Neuron (in vitro differentiated cells): ENCODE data around the gene ADAMTS20.
"Not testable (repeated sequence)": the region's sequence is repeated elsewhere in the genome, so short reads cannot be mapped to it uniquely, and the experiment has no call there.

ENCODE experiments used
- H2AFZ ChIP-seq: one replicate; pipeline ENCODE4 v1.6.1; 2013; ENCODE audit warnings: low read depth, mild to moderate bottlenecking, inconsistent platforms, low read length, moderate library complexity
- H3K27me3 ChIP-seq: one replicate; pipeline ENCODE4 v1.6.1; 2013; ENCODE audit warnings: low read length; ENCODE audit not compliant: insufficient read depth
- H3K36me3 ChIP-seq: one replicate; pipeline ENCODE4 v1.6.1; 2013; ENCODE audit warnings: low read length; ENCODE audit not compliant: insufficient read depth
- H3K4me1 ChIP-seq: one replicate; pipeline ENCODE4 v1.6.1; 2013; ENCODE audit warnings: low read length; ENCODE audit not compliant: insufficient read depth
- H3K4me3 ChIP-seq: 2 replicates; pipeline ENCODE4 v1.5.1; 2013; ENCODE audit warnings: mild to moderate bottlenecking, low read length, moderate library complexity
- H3K9me3 ChIP-seq: one replicate; pipeline ENCODE4 v1.6.1; 2013; ENCODE audit warnings: low read length

The ADAMTS20 gene

GRCh38 chr12:43556057-43556456, 4.1 kb upstream of the ADAMTS20 start:
- no peaks in the 10 kb centered on the region for H3K36me3 ChIP-seq
- H2AFZ ChIP-seq, result no peak overlapping the region
- H3K9me3 ChIP-seq, result no peaks in the 10 kb centered on the region
- H3K4me3 ChIP-seq, result no peak overlapping the region
- H3K4me1 ChIP-seq, result peaks cover 9% of the 10 kb centered on the region
- H3K27me3 ChIP-seq, result no peaks in the 10 kb centered on the region

- H2AFZ ChIP-seq, result peak overlapping the region; percentile 93
These were observed 578 bp downstream of the ADAMTS20 start for GRCh38 chr12:43551279-43551970.

GRCh38 chr12:43550831-43551271, 1.2 kb downstream of the ADAMTS20 start:
- Histone ChIP-seq H3K9me3 (no peaks in the 10 kb centered on the region), H2AFZ (peak overlapping the region; percentile 93), H3K27me3 (peaks cover 6% of the 10 kb centered on the region), H3K4me1 (peaks cover 17% of the 10 kb centered on the region), H3K4me3 (peak overlapping the region; percentile 80), H3K36me3 (no peaks in the 10 kb centered on the region)

More at GRCh38 chr12:43551279-43551970, 578 bp downstream of the ADAMTS20 start:
- Histone ChIP-seq H3K4me1 (peaks cover 17% of the 10 kb centered on the region), H3K27me3 (peaks cover 6% of the 10 kb centered on the region), H3K9me3 (no peaks in the 10 kb centered on the region), H3K36me3 (no peaks in the 10 kb centered on the region), H3K4me3 (peak overlapping the region; percentile 80)

- no peaks in the 10 kb centered on the region for H3K9me3 ChIP-seq
- no peak overlapping the region for H2AFZ ChIP-seq
- no peaks in the 10 kb centered on the region for H3K36me3 ChIP-seq
- H3K27me3 ChIP-seq, result no peaks in the 10 kb centered on the region
- no peak overlapping the region for H3K4me3 ChIP-seq
- no peaks in the 10 kb centered on the region for H3K4me1 ChIP-seq
These were observed 7.3 kb downstream of the ADAMTS20 start for GRCh38 chr12:43544703-43545102.

- Histone ChIP-seq H3K9me3 (no peaks in the 10 kb centered on the region), H3K4me3 (no peak overlapping the region), H3K4me1 (no peaks in the 10 kb centered on the region), H3K36me3 (no peaks in the 10 kb centered on the region), H3K27me3 (no peaks in the 10 kb centered on the region), H2AFZ (no peak overlapping the region)
These were observed 11.5 kb downstream of the ADAMTS20 start for GRCh38 chr12:43540470-43540869.

GRCh38 chr12:43537675-43538074, 14.3 kb downstream of the ADAMTS20 start:
- not testable (repeated sequence) for H3K9me3 ChIP-seq, H2AFZ ChIP-seq, H3K4me3 ChIP-seq, H3K27me3 ChIP-seq, H3K36me3 ChIP-seq, H3K4me1 ChIP-seq

GRCh38 chr12:43516045-43516444, 36.0 kb downstream of the ADAMTS20 start:
- H2AFZ ChIP-seq, result no peak overlapping the region
- H3K9me3 ChIP-seq, result no peaks in the 10 kb centered on the region
- H3K4me3 ChIP-seq, result no peak overlapping the region
- no peaks in the 10 kb centered on the region for H3K4me1 ChIP-seq
- H3K27me3 ChIP-seq, result no peaks in the 10 kb centered on the region
- no peaks in the 10 kb centered on the region for H3K36me3 ChIP-seq

- H3K4me3 ChIP-seq, result no peak overlapping the region
- H3K27me3 ChIP-seq, result no peaks in the 10 kb centered on the region
- no peak overlapping the region for H2AFZ ChIP-seq
- H3K9me3 ChIP-seq, result no peaks in the 10 kb centered on the region
- H3K36me3 ChIP-seq, result no peaks in the 10 kb centered on the region
- no peaks in the 10 kb centered on the region for H3K4me1 ChIP-seq
These were observed 50.3 kb downstream of the ADAMTS20 start for GRCh38 chr12:43501703-43502102.

- H3K4me1 ChIP-seq, result no peaks in the 10 kb centered on the region
- no peaks in the 10 kb centered on the region for H3K9me3 ChIP-seq
- H3K36me3 ChIP-seq, result no peaks in the 10 kb centered on the region
- no peak overlapping the region for H2AFZ ChIP-seq
- no peak overlapping the region for H3K4me3 ChIP-seq
- H3K27me3 ChIP-seq, result no peaks in the 10 kb centered on the region
These were observed 58.7 kb downstream of the ADAMTS20 start for GRCh38 chr12:43493261-43493797.

- no peaks in the 10 kb centered on the region for H3K36me3 ChIP-seq
- H3K4me3 ChIP-seq, result no peak overlapping the region
- H3K27me3 ChIP-seq, result no peaks in the 10 kb centered on the region
- no peaks in the 10 kb centered on the region for H3K9me3 ChIP-seq
- no peak overlapping the region for H2AFZ ChIP-seq
- H3K4me1 ChIP-seq, result no peaks in the 10 kb centered on the region
These were observed 69.5 kb downstream of the ADAMTS20 start for GRCh38 chr12:43482311-43483085.

- Histone ChIP-seq H3K27me3 (no peaks in the 10 kb centered on the region), H3K4me1 (no peaks in the 10 kb centered on the region), H3K9me3 (no peaks in the 10 kb centered on the region), H2AFZ (no peak overlapping the region), H3K36me3 (no peaks in the 10 kb centered on the region), H3K4me3 (no peak overlapping the region)
These were observed 71.4 kb downstream of the ADAMTS20 start for GRCh38 chr12:43480591-43480990.

GRCh38 chr12:43462741-43463140, 89.3 kb downstream of the ADAMTS20 start:
- Histone ChIP-seq H3K36me3 (no peaks in the 10 kb centered on the region), H3K4me3 (no peak overlapping the region), H3K27me3 (no peaks in the 10 kb centered on the region), H3K4me1 (peaks cover 14% of the 10 kb centered on the region), H3K9me3 (no peaks in the 10 kb centered on the region), H2AFZ (no peak overlapping the region)

- H3K4me3 ChIP-seq, result no peak overlapping the region
- peaks cover 14% of the 10 kb centered on the region for H3K4me1 ChIP-seq
- H3K9me3 ChIP-seq, result no peaks in the 10 kb centered on the region
- no peaks in the 10 kb centered on the region for H3K36me3 ChIP-seq
- no peaks in the 10 kb centered on the region for H3K27me3 ChIP-seq
- H2AFZ ChIP-seq, result no peak overlapping the region
These were observed 89.9 kb downstream of the ADAMTS20 start for GRCh38 chr12:43462080-43462479.
